ENCODE measurements around the gene SLC22A2.

Gene SLC22A2

DNA sequence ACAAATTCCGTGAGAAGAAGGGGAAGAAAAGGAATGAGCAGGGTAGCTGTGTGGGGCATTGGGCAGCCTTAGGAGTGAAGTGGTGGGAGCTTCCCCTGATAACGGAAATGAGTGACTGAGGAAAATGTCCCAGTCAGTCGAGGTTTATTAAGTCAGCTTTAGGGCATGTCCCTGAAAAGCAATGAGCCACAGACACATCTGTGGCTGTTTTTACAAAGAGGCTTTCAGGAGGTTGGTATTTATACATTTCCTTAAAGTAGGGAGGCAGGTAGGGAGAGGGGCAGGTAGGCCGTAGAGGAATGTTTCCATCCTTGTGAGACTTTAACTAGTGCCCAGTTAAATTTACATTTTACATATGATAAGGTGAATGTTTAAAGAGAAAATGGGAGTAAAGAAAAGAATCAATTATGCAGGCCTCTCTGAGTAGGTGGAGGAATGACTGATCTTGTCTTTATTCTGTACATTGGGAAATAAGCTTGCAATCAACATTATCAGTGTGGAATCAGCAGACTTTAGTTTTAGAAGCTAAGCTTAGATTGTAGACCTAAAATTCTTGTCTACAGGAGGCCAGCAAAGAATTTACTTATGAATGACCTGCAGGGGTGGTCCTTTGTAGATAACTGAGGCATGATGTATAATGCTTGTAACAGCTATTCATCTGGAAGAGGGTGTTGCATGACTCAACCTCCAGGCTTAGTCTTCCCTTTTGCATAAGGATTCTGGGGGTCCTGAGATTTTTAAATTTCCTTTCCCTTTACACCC lies 18.5 kb downstream of the SLC22A2 start:
- TF ChIP-seq TAF1 (IDR thresholded peaks at IDR 0.05; ENCODE audit: low read depth) = no peak
- no peak for TF ChIP-seq TCF12 (IDR thresholded peaks at IDR 0.05; ENCODE audit: low read depth)
- TF ChIP-seq YY1 (IDR thresholded peaks at IDR 0.05; ENCODE audit: low read depth) = no peak
- TF ChIP-seq FOXM1 (IDR thresholded peaks at IDR 0.05; ENCODE audit: borderline replicate concordance, low read depth) = no peak
- no peak for TF ChIP-seq TEAD4 (IDR thresholded peaks at IDR 0.05)
- TF ChIP-seq EP300 (IDR thresholded peaks at IDR 0.05; ENCODE audit: borderline replicate concordance) = no peak
- no peak for TF ChIP-seq RAD21 (IDR thresholded peaks at IDR 0.05; ENCODE audit: low read depth)
- no peak for TF ChIP-seq ZBTB7A (IDR thresholded peaks at IDR 0.05; ENCODE audit: low read depth)
- no peak for TF ChIP-seq NFIC (IDR thresholded peaks at IDR 0.05)

DNA sequence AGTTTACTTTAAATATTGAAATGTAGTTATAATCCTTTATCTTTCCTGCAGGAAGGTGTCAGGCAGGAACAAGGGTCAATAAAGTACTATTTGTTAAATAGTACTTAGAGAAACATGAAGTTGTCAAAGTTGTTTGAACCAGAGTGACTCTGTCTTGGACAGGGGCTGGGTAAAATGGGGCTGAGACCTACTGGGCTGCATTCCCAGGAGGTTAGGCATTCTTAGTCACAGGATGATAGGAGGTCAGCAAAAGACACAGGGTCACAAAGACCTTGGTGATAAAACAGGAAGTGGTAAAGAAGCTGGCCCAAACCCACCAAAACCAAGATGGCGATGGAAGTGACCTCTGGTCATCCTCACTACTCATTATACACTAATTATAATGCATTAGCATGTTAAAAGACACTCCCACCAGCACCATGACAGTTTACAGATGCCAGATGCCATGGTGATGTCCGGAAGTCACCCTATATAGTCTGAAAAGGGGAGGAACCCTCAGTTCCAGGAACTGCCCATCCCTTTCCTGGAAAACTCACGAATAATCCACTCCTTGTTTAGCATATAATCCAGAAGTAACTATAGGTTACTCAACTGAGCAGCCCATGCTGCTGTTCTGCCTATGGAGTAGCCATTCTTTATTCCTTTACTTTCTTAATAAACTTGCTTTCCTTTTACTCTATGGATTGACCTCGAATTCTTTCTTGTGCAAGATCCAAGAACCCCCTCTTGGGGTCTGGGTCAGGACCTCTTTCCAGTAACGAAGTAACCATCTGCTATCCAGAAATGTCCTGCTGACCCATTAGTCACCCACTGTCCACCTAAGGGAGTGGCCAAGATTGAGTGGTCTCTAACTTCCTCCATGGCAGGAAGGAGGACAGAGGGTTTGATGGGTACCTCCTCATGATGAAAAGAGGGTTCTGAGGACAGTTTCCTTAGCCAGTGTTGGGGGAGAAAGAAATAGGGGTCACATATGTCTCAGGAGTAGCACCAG lies 19.6 kb downstream of the SLC22A2 start:
- no peak for TF ChIP-seq EP300 (IDR thresholded peaks at IDR 0.05; ENCODE audit: borderline replicate concordance)
- TF ChIP-seq TEAD4 (IDR thresholded peaks at IDR 0.05) = no peak
- TF ChIP-seq TCF12 (IDR thresholded peaks at IDR 0.05; ENCODE audit: low read depth) = no peak
- TF ChIP-seq, protein P1, sequence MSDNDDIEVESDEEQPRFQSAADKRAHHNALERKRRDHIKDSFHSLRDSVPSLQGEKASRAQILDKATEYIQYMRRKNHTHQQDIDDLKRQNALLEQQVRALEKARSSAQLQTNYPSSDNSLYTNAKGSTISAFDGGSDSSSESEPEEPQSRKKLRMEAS (IDR thresholded peaks at IDR 0.05) = no peak
- no peak for TF ChIP-seq RAD21 (IDR thresholded peaks at IDR 0.05; ENCODE audit: low read depth)
- TF ChIP-seq, protein P2, sequence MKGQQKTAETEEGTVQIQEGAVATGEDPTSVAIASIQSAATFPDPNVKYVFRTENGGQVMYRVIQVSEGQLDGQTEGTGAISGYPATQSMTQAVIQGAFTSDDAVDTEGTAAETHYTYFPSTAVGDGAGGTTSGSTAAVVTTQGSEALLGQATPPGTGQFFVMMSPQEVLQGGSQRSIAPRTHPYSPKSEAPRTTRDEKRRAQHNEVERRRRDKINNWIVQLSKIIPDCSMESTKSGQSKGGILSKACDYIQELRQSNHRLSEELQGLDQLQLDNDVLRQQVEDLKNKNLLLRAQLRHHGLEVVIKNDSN (IDR thresholded peaks at IDR 0.05) = no peak
- TF ChIP-seq, protein P3, sequence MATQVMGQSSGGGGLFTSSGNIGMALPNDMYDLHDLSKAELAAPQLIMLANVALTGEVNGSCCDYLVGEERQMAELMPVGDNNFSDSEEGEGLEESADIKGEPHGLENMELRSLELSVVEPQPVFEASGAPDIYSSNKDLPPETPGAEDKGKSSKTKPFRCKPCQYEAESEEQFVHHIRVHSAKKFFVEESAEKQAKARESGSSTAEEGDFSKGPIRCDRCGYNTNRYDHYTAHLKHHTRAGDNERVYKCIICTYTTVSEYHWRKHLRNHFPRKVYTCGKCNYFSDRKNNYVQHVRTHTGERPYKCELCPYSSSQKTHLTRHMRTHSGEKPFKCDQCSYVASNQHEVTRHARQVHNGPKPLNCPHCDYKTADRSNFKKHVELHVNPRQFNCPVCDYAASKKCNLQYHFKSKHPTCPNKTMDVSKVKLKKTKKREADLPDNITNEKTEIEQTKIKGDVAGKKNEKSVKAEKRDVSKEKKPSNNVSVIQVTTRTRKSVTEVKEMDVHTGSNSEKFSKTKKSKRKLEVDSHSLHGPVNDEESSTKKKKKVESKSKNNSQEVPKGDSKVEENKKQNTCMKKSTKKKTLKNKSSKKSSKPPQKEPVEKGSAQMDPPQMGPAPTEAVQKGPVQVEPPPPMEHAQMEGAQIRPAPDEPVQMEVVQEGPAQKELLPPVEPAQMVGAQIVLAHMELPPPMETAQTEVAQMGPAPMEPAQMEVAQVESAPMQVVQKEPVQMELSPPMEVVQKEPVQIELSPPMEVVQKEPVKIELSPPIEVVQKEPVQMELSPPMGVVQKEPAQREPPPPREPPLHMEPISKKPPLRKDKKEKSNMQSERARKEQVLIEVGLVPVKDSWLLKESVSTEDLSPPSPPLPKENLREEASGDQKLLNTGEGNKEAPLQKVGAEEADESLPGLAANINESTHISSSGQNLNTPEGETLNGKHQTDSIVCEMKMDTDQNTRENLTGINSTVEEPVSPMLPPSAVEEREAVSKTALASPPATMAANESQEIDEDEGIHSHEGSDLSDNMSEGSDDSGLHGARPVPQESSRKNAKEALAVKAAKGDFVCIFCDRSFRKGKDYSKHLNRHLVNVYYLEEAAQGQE (IDR thresholded peaks at IDR 0.05; ENCODE audit: low read depth) = no peak
- TF ChIP-seq CEBPB (IDR thresholded peaks at IDR 0.05) = no peak
- TF ChIP-seq YY1 (IDR thresholded peaks at IDR 0.05; ENCODE audit: low read depth) = no peak
- no peak for TF ChIP-seq EGR1 (IDR thresholded peaks at IDR 0.05)
- TF ChIP-seq NFIC (IDR thresholded peaks at IDR 0.05) = no peak
- TF ChIP-seq CREB1 (IDR thresholded peaks at IDR 0.05; ENCODE audit: low read depth) = no peak
- no peak for TF ChIP-seq ZBTB7A (IDR thresholded peaks at IDR 0.05; ENCODE audit: low read depth)
- TF ChIP-seq FOXM1 (IDR thresholded peaks at IDR 0.05; ENCODE audit: borderline replicate concordance, low read depth) = no peak
- TF ChIP-seq TAF1 (IDR thresholded peaks at IDR 0.05; ENCODE audit: low read depth) = no peak

GRCh38 chr6:160238278-160238711 lies 20.3 kb downstream of the SLC22A2 start:
- TF ChIP-seq, protein P3 (IDR thresholded peaks at IDR 0.05; ENCODE audit: low read depth) = no peak
- no peak for TF ChIP-seq CREB1 (IDR thresholded peaks at IDR 0.05; ENCODE audit: low read depth)
- no peak for TF ChIP-seq RAD21 (IDR thresholded peaks at IDR 0.05; ENCODE audit: low read depth)
- TF ChIP-seq EGR1 (IDR thresholded peaks at IDR 0.05) = no peak
- TF ChIP-seq NFIC (IDR thresholded peaks at IDR 0.05) = no peak
- TF ChIP-seq YY1 (IDR thresholded peaks at IDR 0.05; ENCODE audit: low read depth) = no peak
- TF ChIP-seq TCF12 (IDR thresholded peaks at IDR 0.05; ENCODE audit: low read depth) = no peak
- TF ChIP-seq, protein P1 (IDR thresholded peaks at IDR 0.05) = no peak
- TF ChIP-seq FOXM1 (IDR thresholded peaks at IDR 0.05; ENCODE audit: borderline replicate concordance, low read depth) = no peak
- TF ChIP-seq ZBTB7A (IDR thresholded peaks at IDR 0.05; ENCODE audit: low read depth) = no peak
- TF ChIP-seq, protein P2 (IDR thresholded peaks at IDR 0.05) = no peak

DNA sequence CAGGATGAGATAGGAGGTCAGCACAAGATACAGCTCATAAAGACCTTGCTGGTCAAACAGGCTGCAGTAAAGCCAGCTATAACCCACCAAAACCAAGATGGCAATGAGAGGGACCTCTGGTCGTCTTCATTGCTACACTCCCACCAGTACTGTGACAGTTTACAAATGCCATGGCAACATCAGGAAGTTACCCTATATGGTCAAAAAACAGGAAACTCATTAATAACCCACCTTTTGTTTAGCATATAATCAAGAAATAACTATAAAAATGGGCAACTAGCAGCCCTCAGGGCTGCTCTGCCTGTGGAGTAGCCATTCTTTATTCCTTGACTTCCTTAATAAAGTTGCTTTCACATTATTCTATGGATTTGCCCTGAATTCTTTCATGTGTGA lies 30.9 kb downstream of the SLC22A2 start:
- TF ChIP-seq CEBPB (IDR thresholded peaks at IDR 0.05) = no peak
- no peak for TF ChIP-seq TAF1 (IDR thresholded peaks at IDR 0.05; ENCODE audit: low read depth)
- no peak for TF ChIP-seq EGR1 (IDR thresholded peaks at IDR 0.05)
- no peak for TF ChIP-seq EP300 (IDR thresholded peaks at IDR 0.05; ENCODE audit: borderline replicate concordance)
- TF ChIP-seq, protein P1 (IDR thresholded peaks at IDR 0.05) = no peak
- no peak for TF ChIP-seq RAD21 (IDR thresholded peaks at IDR 0.05; ENCODE audit: low read depth)
- TF ChIP-seq, protein P3 (IDR thresholded peaks at IDR 0.05; ENCODE audit: low read depth) = no peak
- no peak for TF ChIP-seq TCF12 (IDR thresholded peaks at IDR 0.05; ENCODE audit: low read depth)
- TF ChIP-seq, protein P2 (IDR thresholded peaks at IDR 0.05) = no peak

Measured in Ishikawa (cell line).